Effector CD8-positive, alpha-beta T cell (primary cell): ENCODE results near the gene AGAP3.

Source experiments
- DNase-seq: peaks from one replicate; lab custom pipeline; 2025; lab: John Stamatoyannopoulos, UW

Gene AGAP3

DNA sequence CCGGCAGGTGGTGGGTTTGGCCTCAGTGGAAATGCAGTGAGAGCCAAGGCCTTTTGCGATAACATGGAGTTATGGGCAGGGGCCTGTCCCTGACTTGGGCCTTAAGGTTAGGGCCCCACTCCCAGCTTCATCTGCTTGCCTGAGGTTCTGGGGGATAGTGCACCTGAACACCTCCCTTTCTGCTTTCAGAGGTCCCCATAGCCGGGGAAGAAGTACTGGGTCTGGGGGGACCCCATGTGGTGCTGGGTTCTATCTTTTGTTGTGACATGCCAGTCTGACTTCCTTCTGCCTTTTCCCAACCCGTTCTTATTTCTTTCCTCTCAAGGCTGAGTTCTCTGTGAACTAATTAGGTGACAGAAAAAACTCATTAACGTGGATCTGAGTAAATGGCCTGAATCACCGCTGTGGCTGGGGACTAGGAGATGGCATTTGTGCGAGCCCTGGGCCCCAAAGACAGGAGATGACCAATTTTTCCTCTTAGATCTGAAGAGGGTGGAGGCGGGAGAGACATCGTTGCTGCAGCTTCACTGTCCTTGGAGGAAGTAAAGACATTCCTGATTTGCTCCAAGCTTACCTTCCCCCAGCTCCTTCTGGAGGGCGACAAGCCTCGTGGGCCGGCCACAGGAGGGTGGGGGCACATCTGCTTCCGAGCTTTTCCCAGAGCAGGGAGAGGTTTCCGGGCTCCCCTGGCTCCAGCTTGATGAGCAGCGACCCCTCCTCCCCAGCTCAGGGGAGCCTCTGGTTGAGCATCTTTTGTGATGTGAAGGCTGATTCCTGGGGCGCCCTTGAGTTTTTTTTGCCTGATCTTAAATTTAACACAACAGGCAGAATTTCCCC lies 2.0 kb downstream of the AGAP3 start:
- DNase-seq, result no peak

DNA sequence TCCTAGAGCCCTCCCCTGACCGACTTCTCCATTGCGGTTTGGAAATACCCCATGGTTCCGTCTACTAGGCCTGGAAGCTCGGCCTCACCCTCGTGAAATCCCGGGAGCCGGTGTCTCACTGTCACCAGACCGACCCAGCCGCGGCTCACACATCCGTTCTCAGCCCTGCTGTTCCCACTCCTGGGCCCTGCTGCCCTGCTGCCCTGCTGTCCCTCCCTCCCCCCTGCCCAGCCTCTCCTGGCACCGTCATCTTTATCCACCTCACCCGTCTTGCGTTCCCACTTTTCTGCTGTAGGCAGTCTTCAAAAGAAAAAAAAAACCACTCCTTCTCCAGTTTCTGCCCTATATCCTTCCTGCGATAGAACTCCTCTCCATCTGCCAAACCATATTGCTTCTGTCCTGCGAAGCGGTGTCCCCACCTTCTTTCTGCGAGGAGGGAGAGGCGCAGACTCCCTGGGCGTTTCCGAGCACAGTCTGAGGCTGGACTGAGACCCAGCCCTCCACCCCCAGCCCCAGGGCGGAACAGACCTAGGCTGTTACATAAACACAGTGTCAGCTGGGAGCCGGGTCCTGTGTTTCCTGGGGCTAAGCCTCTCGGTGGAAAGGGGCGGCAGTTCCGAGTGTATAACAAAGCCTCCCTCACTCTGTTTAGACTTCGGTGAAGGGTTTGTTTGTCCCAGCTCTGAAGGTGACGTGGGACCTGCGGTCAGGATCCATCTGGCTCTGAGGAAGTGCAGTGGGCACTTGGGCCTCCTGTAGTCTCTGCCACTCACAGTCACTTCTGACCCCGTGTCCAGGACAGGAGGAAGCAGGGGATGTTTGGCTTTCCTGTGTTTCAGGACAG lies 2.8 kb downstream of the AGAP3 start:
- DNase-seq, result no peak

DNA sequence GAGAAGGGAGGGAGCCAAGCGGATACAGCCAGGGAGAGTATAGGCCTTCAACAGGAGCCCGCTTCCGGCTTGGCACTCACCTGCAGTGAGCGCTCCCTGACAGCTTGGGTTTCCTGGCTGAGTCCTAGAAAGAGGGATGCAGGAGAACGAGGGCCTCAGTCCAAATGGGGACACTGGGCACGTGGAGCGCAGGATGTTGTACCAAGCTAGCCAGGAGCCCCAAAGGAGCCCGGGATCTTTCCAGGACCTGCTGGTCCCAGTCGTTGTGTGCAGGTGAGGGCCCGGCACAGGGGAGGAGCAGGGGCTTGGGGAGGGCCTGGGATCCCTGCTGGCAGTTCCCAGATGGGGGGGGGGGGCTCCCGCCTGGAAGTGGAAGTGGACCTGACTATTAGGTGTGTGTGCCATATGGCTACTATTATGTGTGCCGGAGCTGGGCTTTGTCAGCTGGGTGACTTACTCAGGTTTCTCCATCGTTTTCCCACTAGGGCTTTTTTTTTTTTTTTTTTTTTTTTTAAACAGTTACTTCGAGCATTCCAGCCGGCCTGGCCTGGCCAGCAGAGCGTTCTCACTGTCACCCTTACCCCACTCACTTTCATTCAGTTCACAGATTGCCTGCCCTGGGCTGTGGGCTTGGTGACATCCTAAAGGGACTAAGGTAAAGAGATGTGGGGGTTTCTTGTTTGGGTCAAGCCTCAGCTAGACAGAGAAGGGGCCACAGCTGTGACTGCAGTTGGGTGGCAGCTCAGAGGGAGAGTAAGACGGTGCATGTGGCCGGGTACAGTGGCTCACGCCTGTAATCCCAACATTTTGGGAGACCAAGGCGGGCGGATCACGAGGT lies 3.8 kb downstream of the AGAP3 start:
- DNase-seq, result no peak

DNA sequence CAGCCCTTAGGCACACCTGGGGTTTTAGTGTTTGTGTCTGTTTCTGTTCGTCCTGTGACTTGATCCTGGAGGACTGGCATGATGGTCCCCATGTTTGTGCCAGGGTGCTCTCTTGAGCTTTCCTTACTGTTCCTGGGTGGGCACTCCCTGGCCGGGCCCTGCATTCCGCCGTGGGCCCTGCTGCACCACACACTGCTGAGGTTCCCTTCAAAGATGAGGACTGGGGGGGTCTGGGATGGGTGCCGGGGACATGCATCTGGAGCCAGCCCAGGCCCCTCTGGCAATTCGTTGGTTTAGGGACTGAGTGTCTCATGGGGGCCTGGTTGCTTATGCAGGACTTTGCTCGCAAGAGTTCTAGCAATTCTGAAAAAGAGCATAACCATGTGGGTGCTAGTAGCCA lies 4.7 kb downstream of the AGAP3 start:
- DNase-seq, result no peak

DNA sequence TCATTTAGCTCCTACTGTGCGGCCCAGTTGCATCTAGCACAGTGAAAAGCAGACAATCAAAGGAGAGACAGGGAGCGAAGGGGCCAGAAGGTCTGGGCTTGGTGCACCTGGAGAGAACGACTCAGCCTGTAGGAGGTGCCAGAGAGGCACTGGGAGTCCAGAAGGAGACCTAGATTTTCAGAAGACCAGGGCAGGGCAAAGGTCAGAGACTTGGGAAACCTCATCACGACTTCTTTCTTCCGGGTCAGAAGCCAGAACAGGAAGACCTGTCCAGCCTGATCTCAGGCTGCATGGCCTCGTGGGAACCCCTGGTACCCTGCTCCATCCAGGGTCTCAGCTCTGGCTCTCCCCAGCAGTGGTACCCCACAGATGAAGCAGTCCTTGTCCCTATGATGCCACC lies 5.2 kb downstream of the AGAP3 start:
- DNase-seq, result no peak

DNA sequence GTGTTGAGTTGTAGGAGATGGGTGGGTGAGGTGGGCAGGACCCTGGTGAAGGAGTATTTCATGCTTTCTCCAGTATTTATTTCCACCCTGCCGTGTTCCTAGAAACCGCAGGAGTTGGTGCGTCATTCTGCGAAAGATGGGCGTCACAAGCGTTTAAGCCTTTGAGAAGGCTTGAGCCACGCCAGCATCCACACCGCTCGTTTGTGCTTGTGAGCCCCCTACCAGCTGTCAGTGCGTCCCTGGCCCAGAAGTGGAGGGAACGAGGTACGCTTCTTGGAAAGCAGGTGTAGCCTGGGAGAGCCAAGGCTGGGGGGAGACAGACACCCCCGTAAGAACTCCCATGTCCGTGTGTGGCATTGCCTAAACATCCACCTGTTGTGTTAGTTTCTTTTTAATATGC lies 5.7 kb downstream of the AGAP3 start:
- DNase-seq, result no peak

DNA sequence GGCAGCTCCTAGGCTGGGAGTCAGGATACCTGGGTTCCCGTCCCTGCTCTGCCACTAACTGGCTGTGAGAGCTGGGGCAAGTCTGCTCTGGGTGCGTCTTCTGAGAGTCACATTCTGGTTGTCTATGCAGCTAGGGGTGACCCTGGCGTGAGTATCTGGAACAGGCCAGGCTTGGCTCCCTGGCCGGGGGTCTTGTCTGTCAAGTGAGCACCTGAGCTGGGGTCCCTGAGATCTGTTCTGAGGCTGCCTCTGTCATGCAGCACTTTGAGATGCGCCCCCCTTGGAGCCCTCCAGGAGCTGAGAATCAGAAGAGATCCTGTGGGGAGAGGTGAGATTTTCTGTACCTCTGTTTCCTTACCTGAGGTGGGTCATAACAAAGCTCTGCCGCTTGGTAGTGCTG lies 7.5 kb downstream of the AGAP3 start:
- no peak for DNase-seq

DNA sequence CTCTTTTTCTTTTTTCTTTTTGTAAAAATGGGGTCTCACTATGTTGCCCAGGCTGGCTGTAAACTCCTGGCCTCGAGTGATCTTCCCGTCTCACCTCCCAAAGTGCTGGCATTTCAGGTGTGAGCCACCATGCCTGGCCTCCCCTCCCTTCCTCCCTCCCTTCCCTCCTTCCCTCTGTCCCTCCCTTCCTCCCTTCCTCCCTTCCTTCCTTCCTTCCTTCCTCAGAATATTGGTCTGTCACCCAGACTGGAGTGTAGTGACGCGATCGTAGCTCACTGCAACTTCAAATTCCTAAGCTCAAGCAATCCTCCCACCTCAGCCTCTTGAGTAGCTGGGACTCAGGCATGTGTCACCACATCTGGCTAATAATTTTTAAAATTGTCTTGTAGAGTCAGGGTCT lies 8.4 kb downstream of the AGAP3 start:
- DNase-seq, result no peak

DNA sequence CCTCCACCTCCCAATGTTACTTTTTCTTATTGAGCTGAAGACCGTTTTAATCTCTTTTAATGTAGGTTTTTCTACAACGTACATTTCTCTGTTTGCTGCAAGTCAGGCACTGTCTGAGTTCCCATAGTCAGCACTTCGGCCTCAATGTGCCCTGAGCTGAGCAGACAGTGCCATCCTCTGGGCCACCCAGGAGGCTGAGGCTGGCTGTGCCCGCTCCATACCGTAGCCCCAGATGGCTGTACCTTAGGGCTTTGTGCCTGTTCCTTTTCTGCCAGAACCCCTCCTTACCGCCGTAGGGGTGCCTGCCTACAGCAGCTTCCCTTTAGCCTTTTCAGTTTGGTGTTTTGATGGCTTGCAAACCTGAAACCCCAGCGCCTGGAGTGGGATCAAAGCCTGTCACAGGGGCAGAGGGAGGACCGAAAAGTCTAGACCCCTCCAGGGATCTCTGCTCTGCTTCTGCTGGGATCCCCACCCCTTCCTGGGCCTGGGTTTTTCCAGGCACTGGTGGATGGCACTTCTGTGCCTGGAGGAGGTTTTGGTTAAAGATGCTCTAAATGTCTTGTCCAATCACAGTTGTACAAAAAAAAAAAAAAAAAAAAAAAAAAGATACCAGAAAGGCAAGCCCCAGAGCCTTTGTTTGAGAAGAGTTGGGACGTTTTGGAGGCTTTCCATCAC lies 9.0 kb downstream of the AGAP3 start:
- no peak for DNase-seq

DNA sequence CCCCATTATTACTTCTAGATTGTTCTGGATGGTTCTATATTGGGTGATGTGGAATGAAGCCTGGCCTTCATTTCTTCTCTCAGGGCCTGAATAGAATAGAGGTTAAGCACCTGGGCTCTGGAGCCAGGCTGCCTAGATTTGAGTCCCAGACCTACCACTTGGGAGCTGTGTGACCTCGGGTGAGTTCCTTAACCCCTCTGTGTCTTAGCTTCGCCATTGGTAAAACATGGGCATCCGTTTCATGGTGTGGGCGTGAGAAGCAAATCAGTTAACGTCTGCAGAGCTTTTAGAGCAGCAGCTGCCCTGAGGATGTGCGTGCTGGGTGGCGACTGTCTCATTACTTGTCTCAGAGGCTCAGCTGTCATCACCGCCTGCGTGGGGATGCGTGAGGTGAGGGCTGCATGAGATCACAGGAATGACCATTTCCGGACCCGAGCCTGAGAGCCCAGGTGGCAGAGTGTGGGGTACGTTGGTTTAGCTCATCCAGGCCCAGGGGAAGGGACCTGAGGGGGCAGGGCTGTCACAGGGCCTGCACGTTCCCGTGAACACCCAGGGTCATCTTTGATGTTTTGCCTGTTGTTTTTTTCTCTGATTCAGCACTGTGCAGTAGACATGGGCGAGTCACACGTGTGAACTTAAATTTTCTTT lies 9.7 kb downstream of the AGAP3 start:
- no peak for DNase-seq

DNA sequence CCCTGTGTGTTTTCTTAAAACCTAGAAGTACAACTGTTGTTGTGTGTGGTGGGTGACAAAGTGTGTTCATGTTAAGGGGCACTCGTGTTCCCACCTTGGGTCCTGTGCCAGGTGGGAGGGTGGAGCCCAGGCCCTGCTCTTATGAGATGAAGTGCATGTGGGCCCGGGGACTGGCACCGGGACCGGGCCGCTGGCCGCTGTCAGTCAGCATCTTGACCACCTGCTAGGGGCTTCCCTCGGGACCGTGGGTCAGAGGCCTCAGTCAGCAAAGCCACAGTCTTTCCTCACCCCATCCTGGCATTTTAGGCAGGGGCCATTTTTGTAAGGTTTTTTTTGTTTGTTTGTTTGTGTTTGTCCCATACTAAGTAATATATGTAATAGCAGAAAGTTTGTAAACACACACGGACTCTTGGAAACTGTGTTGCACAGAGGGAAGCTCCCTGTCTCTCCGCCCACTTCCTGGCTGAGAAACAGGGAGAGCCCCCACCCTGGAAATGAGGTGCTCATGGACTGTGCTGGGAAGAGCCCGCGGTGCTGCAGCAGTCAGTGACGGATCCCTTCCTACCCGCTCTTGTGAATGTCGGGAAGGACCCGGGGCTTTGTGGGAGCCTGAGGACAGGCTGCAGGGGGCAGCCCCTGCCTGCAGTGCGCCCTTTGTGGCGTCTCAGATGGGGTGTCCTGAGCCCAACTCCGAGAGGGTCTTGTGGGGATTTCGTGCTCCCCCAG lies 13.4 kb downstream of the AGAP3 start:
- DNase-seq, result no peak

DNA sequence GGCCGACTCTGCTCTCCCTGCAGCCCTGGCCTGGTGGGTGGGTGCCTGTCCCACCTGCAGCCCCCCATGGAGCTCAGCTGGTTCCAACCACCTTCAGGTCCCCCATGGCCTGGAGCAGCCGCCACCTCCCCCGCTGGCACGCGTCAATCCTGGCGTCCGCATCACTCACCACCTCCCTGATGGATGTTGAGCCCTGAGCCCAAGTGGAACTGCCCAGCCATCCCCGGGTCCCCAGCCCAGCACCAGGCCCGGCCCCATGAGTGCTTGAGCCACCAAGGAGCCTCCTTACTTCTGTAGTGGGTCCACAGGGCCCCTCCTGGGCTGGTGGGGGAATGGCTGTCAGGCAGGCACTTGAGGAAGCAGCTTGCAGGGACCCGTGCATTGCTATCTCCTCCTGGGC lies 14.6 kb downstream of the AGAP3 start:
- DNase-seq, result no peak

DNA sequence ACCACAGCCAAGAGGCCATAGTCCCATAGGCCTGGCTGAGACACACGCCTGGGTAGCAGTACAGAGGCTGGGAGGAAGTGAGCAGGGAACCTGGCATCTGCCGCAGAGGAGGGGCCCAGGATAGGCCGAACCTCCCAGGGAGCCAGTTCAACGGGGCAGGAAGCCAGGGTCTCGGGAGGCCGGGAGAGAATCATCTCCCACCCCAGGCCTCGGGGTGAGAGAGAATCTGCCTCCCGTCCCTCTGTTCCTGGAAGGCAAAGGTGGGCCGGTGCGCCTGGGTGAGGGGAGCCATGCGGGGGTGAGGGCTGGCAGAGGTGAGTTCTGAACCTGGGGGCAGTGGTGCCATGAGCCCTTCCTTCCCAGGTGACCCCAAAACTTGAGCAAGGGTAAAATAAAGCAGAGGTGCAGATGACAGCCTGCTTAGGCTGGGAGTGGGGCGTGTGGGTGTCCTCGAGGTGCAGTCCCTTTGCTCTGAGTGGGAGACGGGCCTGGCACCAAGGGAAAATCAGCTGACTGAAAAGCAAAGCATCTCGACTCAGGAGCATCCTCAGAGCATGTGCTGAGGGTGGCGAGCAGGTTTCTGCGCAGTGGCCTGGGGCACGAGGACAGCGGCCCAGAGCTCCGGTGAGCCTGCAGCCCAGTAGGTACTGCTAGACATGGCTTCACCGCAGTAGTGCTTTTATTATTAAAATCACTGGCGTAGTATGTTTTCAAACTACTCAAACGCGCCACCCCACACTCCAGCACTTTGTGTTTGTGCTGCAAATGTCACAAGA lies 15.5 kb downstream of the AGAP3 start:
- no peak for DNase-seq

DNA sequence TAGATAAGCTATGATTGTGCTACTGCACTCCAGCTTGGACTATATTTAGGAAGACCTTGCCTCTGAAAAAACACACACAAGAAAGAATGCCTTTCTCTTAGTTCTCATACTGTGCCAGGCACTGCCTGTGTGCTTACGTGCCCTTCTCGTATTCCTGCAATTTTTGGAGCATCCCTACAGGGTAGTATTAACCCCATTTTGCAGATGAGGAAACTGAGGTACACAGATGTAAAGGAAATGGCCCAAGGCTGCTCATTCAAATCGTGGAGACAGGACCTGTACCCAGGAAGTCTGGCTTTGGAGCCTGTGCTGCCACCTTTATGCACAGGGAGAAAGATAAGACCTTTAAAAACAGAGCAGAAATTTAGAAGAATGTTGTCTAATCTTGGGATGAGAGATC lies 16.7 kb downstream of the AGAP3 start:
- DNase-seq, result no peak

DNA sequence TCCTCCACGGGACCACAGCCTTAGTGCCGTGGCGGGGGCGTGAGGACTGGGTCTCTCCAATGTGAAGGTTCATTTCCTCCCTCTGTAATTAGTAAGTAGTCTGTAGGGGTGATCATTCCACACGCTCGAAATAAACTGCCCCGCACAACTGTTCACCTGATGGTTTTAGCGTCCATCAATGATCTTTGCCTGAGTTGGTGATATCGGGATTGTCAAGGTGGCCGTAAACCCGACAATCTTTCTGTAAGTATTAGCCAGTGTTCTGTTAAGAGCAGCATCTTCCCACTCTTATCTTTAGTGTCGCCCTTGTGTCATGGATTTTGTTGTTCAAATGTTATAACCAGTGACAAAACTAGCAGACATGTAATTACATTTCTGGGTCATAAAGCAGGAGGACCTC lies 17.7 kb downstream of the AGAP3 start:
- DNase-seq, result no peak

DNA sequence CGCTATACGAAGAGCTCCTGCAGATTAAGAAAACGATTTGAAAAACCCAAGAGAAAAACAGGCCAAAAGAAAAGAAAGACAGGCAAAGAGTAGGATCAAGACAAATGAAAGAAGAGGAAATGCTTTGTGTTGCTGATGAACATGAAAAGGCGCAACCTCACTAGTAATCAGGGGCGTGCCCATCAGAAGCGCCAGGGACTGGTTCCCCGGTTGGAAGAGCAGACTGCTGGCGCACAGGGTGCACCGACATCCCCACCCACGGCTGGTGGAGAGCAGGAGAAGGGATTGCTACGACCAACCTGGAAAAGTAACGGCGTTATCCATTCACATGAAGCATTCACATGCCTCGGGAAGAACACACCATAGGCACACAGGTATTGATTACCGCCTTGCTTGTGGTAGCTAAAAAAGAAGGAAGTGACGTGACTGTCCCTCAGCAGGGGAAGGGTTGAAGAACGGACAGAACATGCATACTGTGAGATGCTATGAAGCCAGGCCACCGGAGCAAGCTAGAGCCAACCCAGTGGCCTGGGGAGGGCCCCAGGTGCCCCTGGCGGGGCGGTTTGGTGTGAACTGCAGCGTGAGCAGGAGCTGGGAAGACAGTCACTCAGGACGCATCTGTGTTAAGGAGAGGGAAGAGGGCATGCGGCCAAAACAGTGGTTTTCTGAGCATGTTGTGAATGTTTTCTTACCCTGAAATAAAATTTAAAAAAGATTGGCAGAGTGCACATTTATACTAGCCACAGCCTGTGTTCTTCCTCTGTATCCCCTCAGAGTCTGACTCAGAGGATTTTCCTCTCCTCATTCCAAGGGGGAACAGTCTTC lies 18.3 kb downstream of the AGAP3 start:
- DNase-seq, result no peak

DNA sequence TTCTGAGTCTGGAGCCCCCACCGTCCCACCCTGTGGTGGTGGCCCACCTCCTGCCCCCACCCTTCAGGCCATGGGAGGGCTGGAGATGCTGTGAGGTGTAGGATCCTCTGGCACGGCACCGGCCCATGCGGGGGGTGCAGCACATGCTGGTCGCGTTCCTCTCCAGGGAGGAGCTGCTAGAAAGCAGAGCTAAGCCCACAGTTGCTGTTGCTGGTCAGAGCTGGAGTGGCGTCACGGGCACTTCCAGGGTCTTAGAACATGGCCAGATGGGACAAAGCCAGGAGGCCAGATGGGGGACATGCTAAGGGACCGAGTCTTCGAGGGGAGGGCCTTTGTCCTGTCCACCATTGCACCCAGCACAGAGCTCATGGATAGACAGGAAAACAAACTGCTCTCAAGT lies 21.6 kb downstream of the AGAP3 start:
- no peak for DNase-seq

DNA sequence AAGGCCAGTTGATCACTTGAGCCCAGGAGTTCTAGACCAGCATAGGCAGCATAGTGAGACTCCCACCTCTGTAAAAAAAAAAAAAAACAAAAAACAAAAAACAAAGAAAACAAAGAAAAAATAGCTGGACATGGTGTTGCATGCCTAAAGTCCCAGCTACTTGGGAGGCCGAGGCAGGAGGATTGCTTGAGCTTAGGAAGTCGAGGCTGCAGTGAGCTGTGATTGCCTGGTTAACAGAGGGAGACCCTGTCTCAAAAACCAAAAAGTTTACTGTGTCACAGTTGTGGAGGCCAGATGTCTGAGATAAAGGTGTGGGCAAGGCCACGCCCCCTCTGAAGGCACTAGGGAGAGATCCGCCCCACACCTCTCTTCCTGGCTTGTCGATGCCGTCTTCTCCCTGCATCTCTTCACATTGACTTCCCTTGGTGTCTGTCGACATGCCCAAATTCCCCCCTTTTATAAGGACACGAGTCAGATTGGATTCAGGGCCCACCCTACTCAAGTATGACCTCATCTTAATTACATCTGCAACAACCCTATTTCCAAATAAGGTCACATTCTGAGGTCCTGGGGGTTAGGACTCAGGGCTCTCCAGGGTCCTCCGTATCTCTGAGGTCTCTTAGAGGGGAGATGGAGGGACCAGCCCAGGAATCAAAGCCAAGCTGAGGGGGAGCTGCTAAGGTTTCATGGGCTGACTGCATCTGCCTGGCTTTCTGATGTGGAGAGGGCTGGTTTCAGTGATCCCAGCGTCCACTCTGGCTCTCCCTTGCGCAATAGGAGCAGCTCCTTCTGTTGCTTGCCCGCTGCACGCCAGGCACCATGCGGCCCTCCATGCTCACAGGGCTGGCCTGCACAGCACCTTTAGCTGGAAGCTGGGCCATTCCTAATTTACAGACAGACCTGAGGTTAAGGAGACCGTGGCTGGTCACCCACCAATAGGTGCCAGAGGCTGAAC lies 23.1 kb downstream of the AGAP3 start:
- DNase-seq, result no peak
